GM19324 (cell line): ENCODE measurements around the gene SMIM32.

Experiments
- ATAC-seq: cut with Tn5 transposase; IDR thresholded peaks from one replicate; pipeline ENCODE4 v1.9.1; 2021; ENCODE audit warnings: mild to moderate bottlenecking, moderate library complexity; ENCODE audit not compliant: unreplicated experiment, low FRiP score

Gene SMIM32

GRCh38 chr5:136208916-136209315 is 16.0 kb upstream of the SMIM32 start:
- ATAC-seq: no peak

DNA sequence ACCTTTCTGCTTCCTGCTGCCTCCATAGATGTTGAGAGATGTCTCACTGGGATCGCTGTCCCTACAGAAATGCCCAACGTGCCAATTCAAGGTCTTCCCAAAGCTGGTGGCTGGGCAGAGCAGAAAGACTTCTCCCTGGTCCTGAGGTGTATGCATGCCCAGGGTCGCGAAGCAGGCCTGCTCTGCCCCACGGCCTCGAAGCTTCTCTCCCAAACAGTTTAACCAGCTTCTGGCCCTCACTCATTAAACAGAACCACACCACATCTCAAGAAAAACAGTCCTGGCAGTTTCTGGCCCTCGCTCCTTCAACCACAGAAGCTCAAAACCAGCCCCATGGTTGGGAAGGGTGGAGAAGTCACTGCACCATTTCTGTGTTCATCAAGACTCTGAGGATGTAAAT is 14.7 kb upstream of the SMIM32 start:
- no peak for ATAC-seq

DNA sequence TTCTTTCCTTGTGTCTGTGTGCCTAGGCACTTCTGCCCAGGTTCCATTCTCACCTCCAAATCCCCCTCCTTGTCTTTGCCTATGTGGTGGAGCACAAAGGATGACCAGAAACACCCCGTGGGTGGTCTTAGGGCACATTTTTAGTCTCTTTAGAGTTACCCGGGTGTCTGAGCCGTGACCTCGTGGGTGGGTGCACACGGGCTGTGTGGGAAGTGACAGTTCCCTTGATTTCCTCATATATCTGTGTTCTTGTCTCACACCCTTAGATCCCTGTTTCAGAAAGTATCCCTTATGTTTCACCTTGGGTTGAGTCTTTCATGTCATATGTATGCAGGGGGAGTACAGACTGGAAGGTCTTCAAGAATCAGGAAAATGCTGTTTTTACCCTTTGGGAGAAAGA is 13.4 kb upstream of the SMIM32 start:
- ATAC-seq: no peak

DNA sequence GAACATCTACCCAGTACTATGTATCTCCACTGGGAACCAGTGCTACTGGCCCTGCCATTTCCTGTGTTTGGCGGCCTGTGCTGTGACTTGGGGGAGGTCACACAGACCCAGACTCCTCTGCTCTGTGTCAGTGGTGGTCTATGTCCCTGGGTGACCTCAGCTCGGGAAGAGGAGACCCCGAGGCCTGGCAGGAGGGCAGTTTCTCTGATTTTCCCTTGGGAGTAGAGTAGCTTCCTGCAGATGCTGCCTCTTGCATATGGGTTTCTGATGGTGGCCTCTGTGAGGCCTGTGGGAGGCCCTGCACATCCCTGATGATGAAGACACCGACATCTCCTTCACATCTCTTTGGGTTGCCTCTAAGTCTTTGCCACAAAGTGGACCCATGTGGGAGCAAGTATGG is 13.0 kb upstream of the SMIM32 start:
- no peak for ATAC-seq

- ATAC-seq: no peak
Measured at GRCh38 chr5:136205061-136205702, 12.2 kb upstream of the SMIM32 start.

DNA sequence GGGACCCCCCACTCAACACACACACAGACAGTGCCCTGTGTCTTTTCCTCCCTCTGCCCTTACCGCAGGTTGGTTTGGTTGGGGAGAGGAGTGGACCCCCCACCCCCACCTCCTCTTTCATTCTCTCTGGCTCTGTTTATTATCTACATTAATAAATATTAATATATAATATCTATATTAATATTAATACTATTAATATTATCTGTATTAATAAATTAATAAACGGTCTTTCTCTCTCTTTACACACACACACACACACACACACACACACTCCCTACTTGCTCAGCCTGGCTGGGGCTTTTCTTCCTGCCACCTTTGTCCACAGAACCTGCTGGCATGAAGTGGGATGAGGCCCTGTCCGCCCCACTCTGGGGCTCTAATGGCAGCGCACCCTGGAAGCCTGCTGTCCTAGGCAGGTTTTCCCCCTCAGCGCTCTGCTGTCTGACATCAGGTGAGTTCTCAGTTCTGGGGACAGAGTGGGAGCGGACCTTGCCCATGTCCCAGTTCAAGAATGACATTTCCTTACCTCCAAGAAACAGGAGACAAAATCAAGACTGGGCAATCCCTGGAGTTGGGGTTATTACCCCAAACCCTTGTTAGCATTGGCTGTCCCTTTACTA is 10.5 kb upstream of the SMIM32 start:
- no peak for ATAC-seq

DNA sequence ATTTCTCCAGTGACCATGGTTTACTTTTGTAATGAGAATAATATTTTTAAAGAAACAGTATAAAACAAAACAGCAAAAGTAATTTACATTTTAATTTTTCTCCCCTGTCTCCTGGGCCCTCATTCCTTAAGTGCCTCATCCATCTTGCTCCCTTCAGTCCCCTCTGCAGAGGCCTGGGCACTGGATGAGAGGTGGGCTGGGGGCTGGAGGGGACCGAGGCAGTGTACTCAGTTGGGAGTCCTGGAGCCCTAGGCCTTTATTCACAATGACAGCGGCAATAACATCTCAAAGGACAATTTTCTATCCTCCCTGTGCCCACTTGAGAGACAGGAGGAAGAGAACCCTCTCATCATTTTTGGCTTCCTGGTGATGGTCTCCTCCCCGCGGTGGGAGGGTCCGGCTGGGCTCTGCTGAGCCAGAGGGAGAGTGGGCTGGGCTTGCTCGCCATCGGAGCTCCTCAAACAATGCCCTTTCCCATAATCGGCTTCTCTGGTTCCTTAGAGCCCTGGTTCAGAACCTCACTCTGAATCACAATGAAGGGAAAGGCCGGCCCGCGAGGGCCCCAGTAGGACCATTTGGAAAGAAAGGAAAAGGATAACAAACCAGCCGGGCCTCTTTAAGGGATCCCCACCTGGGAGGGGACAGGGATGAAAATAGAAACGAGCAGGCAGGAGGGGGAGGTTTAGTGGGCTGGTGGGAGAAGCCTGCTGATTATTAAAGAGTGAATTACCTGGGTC is 9.7 kb upstream of the SMIM32 start:
- no peak for ATAC-seq

- no peak for ATAC-seq
Measured at GRCh38 chr5:136201870-136202269, 8.9 kb upstream of the SMIM32 start.

DNA sequence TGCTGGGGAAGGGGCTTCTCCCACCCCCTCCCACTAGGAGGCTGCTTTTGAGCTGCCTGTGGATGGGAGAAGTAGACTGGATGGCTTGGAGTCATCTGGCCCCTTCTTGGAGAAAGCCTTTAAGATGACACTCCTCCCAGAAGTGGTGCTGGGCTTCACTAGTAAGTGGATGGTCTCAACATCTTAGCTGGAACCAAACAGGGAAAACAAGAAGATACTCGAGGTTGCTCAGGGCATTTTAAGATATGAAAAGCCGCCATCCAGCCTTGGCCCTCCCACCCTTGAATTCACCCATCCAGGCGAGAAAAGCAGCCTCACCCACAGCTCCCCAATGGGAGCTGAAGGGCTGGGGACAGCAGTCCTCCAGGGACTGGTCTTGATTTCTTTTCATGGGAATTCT is 7.8 kb upstream of the SMIM32 start:
- ATAC-seq: no peak

GRCh38 chr5:136200130-136200529 is 7.2 kb upstream of the SMIM32 start:
- no peak for ATAC-seq

- no peak for ATAC-seq
Measured at GRCh38 chr5:136199408-136199807, 6.4 kb upstream of the SMIM32 start.

GRCh38 chr5:136198453-136198852 is 5.5 kb upstream of the SMIM32 start:
- no peak for ATAC-seq

GRCh38 chr5:136197462-136198142 is 4.6 kb upstream of the SMIM32 start:
- no peak for ATAC-seq

- ATAC-seq: no peak
Measured at GRCh38 chr5:136195971-136196820, 3.2 kb upstream of the SMIM32 start.

DNA sequence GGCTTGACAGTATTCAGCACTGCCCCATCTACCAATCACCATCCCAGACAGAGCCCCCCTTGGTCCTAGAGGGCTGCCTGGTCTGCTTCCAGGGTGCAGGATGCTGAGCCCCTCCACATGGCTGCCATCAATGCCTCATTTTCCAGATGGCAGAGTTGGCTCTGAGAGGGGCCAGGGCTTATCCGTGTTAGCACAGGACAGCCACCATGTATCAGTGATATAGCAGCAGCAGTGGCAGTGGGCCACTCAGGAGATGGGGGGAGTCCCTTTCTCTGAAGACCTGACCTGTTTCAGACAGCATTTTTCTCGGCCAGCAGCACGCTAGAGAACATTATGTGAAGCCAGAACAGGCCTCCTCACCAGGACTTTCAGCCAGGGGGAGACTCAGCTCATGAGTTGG is 1.6 kb upstream of the SMIM32 start:
- no peak for ATAC-seq

- ATAC-seq: no peak
Measured at GRCh38 chr5:136193322-136193935, 467 bp upstream of the SMIM32 start.

DNA sequence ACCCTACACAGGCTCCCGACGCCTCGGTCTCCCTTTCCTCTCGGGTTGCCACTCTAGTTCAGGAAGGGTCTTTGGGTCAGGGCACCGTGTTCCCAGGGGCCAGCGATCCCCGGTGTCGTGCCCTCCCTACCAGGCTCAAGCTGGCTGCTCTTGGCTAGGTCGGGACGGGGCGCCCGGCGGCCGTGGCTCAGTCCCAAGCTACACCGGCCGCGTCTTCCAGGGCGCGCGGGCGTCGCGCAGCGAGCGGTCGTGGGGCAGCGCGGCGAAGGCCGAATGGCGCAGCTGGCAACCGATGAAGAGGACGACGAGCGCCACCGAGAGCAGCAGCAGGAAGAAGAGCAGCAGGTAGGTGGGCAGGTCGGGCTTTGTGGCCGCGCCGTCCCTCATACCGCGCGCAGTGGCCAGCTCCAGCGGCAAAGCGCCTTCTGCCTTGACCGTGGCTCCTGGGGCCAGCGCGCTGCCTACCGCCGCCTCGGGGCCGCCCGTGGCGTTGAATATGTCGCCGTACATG is 892 bp downstream of the SMIM32 start:
- ATAC-seq: no peak

GRCh38 chr5:136191304-136192014 is 1.5 kb downstream of the SMIM32 start:
- ATAC-seq: no peak

DNA sequence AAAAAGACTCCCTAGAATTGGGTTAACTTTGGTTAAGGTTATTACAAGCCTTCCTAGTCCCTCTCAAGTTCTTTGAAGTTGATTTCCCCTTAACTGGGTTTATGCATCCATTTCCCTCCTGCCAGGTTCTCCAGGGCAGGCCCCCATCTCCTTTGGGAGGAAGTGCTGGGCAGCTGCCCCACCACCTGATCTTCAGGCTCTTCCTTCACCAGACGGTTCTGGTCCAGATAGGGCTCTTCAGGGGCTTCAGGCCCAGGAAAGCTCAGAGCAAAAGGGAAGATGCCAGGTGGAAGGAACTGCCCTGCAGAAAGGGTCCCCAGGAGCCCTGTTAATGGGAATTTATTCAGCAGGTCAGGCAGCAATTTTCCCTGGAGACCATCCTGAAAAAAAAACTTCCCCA is 2.1 kb downstream of the SMIM32 start:
- ATAC-seq: no peak
